Suprapubic skin (tissue), 4 donors: ENCODE results near the gene MRPS35.
A peak's percentile ranks its signal among the peaks of the same experiment; 100 is the strongest.

Experiments
- CTCF ChIP-seq, 2 donors: fragments of 200-600 bp in 1 of 2; fragments of 450-650 bp in 1 of 2; sonication (generic) in 1 of 2; IDR thresholded peaks; one replicate each; pipeline ENCODE4 v1.5.1; 2016 to 2019; ENCODE audit warnings: antibody characterized with exemption in 2 of 2, mild to moderate bottlenecking in 1 of 2, moderate library complexity in 1 of 2
- EP300 ChIP-seq: sonication (generic); formaldehyde crosslinking; IDR thresholded peaks from one replicate; pipeline ENCODE4 v1.6.1; 2017; ENCODE audit warnings: antibody characterized with exemption
- POLR2AphosphoS5 ChIP-seq, 3 donors: sonication (generic); formaldehyde crosslinking; IDR thresholded peaks; one replicate each; pipeline ENCODE4 v1.6.1; 2017; ENCODE audit warnings: antibody characterized with exemption in 3 of 3

GRCh38 chr12:27710592-27711316 lies at the start of gene MRPS35:
- TF ChIP-seq CTCF (IDR thresholded peaks at IDR 0.05), result no peak
- peak in 1 of 3 donors; percentile 99 for TF ChIP-seq POLR2AphosphoS5 (IDR thresholded peaks at IDR 0.05)
- TF ChIP-seq EP300, result no peak
